KOPT-K1 (cell line): ENCODE measurements around the gene LTV1.
"Not testable (repeated sequence)": the region's sequence is repeated elsewhere in the genome, so short reads cannot be mapped to it uniquely, and the experiment has no call there.

Experiments used
- H3K27ac ChIP-seq: fragments of 200-600 bp; sonication (generic); 2 replicates; pipeline ENCODE4 v1.5.1; 2016; ENCODE audit warnings: antibody characterized with exemption, mild to moderate bottlenecking, low read depth, low read length; ENCODE audit not compliant: poor library complexity, severe bottlenecking
- H3K36me3 ChIP-seq: fragments of 200-600 bp; sonication (generic); 2 replicates; pipeline ENCODE4 v1.5.1; 2017; ENCODE audit warnings: antibody characterized with exemption, mild to moderate bottlenecking, low read length, moderate library complexity; ENCODE audit not compliant: insufficient read depth
- H3K9me3 ChIP-seq: fragments of 200-600 bp; sonication (generic); 2 replicates; pipeline ENCODE4 v1.5.1; 2017; ENCODE audit warnings: antibody characterized with exemption, low read length, mild to moderate bottlenecking; ENCODE audit not compliant: insufficient read depth, poor library complexity, severe bottlenecking

LTV1 gene

DNA sequence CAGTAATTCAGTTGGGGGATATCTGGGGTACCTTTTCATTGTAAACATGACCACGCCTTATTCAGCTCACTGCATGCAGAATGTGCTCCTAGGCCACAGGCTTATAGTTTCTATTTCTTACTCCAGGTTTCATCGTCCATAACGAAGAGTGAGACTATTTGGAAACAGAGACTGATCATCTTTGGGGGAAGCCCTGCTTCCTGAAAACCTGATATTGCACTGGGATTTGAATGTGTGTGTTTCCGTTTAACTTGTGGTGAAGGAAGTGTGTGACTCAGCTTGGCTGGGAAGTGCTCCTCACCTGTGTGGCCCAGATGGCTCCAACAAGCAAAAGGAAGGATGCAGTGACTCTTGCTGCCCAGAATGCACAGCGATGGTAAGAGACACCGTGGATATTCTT, 19.6 kb upstream of the LTV1 start:
- H3K9me3 ChIP-seq: no peaks in the 10 kb centered on the region
- H3K27ac ChIP-seq: no peak overlapping the region
- H3K36me3 ChIP-seq: no peaks in the 10 kb centered on the region

DNA sequence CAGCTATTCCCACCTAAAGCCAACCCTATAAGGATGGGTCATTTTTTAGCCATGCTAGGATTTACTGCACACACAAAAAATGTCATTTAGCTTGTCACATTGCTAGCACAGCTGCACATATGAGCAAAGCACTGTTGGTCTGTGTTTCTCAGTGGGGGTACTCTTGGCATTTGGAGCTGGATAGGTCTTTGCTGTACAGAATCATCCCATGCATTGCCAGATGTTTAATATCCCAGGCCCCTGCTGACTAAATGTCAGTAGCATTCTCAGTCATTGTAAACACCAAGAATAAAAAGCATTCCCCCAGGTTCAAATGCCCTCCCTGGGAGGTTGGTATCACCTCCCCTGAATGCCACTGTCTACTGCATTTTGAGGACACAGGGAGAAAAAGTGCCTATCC, 14.6 kb upstream of the LTV1 start:
- no peak overlapping the region for H3K27ac ChIP-seq

DNA sequence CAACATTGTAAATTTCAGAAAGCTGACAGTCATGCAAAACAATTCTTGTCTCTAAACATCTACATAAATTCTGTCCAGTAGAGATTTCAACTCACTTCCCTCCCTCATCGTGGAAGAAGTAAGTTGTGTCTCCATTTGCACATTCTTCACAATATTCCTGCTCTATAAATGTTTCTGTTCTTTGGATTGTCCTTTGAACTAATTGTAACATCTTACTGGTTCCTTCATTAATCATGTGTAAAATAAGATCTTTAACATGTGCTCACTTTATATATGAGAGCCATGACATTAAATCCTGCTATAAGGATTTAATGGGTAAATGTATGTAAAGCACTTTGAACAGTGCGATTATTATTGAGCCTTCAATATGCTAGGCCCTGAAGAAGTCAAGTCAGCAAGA, 7.0 kb upstream of the LTV1 start:
- Histone ChIP-seq H3K36me3 (no peaks in the 10 kb centered on the region), H3K9me3 (no peaks in the 10 kb centered on the region), H3K27ac (no peak overlapping the region)

More for the DNA sequence above, 14.6 kb upstream of the LTV1 start:
- H3K36me3 ChIP-seq: no peaks in the 10 kb centered on the region
- no peaks in the 10 kb centered on the region for H3K9me3 ChIP-seq

DNA sequence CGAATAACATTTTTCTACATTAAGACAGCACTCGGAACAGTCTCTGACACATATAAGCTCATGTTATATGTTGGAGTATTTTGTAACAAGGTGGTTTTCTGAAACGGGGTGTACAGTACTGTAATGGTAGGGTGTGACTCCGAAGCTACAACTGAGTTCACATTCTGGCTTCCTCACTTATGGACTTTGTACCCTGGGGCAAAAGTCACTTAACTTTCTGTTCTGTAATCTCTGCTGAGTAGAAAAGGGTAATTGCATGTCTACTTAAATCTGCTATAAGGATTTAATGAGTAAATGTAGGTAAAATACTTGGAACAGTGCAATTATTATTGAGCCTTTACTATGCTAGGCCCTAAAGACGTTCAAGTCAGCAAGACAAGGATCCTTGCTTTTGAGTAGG, 4.7 kb upstream of the LTV1 start:
- H3K9me3 ChIP-seq: no peaks in the 10 kb centered on the region
- H3K36me3 ChIP-seq: no peaks in the 10 kb centered on the region
- H3K27ac ChIP-seq: no peak overlapping the region

DNA sequence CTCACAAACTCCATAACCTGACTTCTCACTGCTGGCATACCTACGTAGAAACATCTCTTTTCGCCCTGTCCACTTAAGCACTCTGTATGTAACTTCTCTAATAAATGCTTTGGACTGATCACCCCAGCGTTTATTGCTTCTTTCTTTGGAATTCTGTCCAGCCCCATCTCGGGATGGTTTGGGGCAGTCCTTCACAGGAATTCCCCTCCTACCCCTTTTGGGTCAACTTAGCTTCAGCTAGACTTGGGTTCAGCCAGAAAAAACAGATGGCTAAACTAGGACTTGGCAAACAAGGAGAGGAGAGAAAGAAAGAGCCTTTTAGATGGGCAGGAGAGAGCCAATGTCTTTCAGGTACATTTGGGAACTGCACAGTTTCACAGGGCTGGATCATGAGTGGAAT, 3.9 kb upstream of the LTV1 start:
- Histone ChIP-seq H3K9me3 (no peaks in the 10 kb centered on the region), H3K36me3 (no peaks in the 10 kb centered on the region), H3K27ac (no peak overlapping the region)

DNA sequence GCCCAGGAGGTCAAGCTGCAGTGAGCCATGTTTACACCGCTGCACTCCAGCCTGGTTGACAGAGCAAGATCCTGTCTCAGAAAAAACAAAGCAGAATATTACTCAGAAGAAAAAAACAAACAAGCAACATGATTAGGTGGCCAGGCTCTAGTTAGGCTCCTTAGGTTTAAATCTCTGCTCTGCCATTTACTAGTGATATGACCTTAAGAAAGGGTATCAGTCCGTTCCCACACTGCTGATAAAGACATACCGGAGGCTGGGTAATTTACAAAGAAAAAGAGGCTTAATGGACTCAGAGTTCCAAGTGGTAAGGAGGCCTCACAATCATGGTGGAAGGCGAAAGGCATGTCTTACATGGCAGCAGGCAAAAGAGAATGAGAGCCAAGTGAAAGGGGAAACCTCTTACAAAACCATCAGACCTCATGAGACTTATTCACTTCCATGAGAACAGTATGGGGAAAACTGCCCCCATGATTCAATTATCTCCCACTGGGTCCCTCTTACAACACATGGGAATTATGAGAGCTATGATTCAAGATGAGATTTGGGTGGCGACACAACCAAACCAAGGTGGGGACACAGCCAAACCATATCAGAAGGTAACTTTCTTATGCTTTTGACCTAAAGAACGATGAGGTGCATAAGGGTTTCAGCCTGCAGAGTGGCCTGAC, 2.4 kb upstream of the LTV1 start:
- Histone ChIP-seq H3K9me3 (no peaks in the 10 kb centered on the region), H3K36me3 (peaks cover 12% of the 10 kb centered on the region), H3K27ac (no peak overlapping the region)

DNA sequence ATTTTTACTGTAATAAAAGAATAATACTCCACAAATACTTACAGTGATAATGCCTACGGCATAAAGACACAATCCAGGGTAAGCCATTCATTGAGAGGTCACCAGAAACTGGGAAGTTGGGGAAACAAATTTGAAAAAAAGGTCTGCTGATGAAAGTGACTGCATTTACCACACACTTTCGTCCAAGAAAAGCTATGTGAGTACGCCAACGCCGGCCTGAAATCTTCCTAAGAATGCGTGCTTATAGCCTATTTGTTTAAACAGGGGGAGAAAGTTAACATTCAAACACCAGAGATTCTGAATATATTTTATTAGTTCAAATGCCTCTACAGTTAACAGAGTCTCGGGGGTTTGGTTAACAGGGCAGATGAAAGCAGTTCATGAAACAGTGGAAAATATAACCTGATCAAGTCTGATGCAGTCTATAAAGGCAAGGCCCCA, 657 bp upstream of the LTV1 start:
- Histone ChIP-seq H3K36me3 (peaks cover 30% of the 10 kb centered on the region), H3K9me3 (no peaks in the 10 kb centered on the region)

DNA sequence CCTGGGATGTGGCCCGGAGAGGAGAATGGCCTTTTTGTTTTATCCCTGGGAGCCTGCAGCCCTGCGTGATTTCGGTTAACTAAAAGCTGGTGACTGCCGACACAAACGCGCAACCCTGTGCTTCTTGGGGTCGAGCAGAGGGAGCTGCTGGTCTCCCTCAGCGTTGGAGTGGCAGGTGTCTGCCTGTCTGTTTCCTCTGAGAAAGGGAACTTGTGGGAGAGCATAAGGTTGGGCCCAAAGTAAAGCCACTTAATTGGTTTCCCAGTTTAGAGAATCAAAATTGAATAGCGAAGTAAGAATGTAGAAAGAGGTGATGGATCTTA, 500 bp downstream of the LTV1 start:
- H3K9me3 ChIP-seq: no peaks in the 10 kb centered on the region
- peaks cover 42% of the 10 kb centered on the region for H3K36me3 ChIP-seq
- H3K27ac ChIP-seq: peak overlapping the region; percentile 89

More for the DNA sequence above, 657 bp upstream of the LTV1 start:
- H3K27ac ChIP-seq: peak overlapping the region; percentile 89

DNA sequence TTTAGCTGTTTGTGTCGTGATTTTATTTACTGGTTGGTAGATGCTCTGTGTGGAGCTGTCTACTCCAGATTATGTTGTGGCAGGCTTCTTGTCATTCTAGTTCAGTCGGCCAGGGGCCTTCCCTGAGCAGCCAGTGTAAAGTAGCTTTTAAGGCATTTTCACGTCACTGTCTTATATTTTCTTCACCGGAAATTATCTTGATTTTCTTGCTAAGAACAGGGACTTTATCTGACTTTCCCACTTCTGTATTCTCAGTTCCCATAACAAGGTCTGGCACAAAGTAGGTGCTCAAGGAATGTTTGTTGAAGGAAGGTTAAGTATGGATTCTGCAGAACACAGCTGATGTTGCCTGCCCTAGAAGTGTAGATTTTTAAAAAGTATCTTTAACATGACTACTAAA, 868 bp downstream of the LTV1 start:
- Histone ChIP-seq H3K9me3 (no peaks in the 10 kb centered on the region), H3K36me3 (peaks cover 45% of the 10 kb centered on the region), H3K27ac (peak overlapping the region; percentile 89)

DNA sequence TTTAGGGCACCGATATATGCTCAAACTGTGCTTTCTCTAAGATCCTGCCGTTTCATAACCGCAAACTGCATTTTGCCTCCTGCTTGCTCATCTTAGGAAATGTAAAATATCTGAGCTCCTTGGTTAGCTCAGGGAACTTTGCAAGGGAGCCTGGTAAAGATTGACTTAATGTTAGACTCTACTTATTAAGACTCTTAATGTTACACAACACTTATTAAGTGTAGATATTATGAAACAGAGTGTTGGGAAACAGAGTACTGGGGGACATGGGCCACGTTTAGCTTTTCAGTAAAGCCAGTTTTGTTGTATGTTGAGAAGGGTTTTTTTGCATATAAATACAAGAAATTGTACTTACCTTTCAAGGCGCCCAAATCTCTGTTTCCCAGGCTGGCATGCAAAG, 1.9 kb downstream of the LTV1 start:
- Histone ChIP-seq H3K9me3 (no peaks in the 10 kb centered on the region), H3K27ac (no peak overlapping the region), H3K36me3 (peaks cover 55% of the 10 kb centered on the region)

DNA sequence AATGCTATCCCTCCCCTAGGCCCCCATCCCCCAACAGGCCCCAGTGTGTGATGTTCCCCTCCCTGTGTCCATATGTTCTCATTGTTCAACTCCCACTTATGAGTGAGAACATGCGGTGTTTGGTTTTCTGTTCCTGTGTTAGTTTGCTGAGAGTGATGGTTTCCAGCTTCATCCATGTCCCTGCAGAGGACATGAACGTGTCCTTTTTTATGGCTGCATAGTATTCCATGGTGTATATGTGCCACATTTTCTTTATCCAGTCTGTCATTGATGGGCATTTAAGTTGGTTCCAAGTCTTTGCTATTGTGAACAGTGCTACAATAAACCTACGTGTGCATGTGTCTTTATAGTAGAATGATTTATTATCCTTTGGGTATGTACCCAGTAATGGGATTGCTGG, 8.6 kb downstream of the LTV1 start:
- not testable (repeated sequence) for H3K27ac ChIP-seq, H3K9me3 ChIP-seq
- peaks cover 93% of the 10 kb centered on the region for H3K36me3 ChIP-seq

DNA sequence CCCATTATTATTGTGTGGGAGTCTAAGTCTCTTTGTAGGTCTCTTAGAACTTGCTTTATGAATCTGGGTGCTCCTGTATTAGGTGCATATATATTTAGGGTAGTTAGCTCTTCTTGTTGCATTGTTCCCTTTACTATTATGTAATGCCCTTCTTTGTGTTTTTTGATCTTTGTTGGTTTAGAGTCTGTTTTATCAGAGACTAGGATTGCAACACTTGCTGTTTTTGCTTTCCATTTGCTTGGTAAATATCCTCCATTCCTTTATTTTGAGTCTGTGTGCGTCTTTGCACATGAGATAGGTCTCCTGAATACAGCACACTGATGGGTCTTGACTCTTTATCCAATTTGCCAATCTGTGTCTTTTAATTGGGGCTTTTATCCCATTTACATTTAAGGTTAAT, 11.9 kb downstream of the LTV1 start:
- H3K27ac ChIP-seq, H3K9me3 ChIP-seq: not testable (repeated sequence)
- peaks cover 93% of the 10 kb centered on the region for H3K36me3 ChIP-seq

DNA sequence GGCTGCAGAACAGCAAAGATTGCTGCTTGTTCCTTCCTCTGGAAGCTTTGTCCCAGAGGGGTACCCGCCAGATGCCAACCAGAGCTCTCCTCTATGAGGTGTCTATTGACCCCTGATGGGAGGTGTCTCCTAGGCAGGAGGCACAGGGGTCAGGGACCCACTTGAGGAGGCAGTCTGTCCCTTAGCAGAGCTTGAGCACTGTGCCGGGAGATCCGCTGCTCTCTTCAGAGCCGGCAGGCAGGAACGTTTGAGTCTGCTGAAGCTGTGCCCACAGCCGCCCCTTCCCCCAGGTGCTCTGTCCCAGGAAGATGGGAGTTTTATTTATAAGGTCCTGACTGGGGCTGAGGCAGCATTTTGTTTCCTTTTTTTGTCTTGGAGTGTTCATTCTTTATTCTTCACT, 13.6 kb downstream of the LTV1 start:
- H3K36me3 ChIP-seq: peaks cover 93% of the 10 kb centered on the region
- H3K27ac ChIP-seq, H3K9me3 ChIP-seq: not testable (repeated sequence)

DNA sequence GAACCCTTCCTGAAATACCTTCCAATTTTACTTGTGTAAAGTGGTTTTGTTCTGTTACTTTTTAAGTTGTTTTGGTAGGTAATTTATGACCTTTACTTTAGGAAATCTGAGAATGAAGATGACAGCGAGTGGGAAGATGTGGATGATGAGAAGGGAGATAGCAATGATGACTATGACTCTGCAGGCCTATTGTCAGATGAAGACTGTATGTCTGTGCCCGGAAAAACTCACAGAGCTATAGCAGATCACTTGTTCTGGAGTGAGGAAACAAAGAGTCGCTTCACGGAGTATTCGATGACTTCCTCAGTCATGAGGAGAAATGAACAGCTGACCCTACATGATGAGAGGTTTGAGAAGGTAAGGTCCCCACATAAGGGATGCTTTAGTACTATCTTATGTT, 14.5 kb downstream of the LTV1 start:
- Histone ChIP-seq H3K36me3 (peaks cover 93% of the 10 kb centered on the region), H3K9me3 (no peaks in the 10 kb centered on the region), H3K27ac (no peak overlapping the region)

DNA sequence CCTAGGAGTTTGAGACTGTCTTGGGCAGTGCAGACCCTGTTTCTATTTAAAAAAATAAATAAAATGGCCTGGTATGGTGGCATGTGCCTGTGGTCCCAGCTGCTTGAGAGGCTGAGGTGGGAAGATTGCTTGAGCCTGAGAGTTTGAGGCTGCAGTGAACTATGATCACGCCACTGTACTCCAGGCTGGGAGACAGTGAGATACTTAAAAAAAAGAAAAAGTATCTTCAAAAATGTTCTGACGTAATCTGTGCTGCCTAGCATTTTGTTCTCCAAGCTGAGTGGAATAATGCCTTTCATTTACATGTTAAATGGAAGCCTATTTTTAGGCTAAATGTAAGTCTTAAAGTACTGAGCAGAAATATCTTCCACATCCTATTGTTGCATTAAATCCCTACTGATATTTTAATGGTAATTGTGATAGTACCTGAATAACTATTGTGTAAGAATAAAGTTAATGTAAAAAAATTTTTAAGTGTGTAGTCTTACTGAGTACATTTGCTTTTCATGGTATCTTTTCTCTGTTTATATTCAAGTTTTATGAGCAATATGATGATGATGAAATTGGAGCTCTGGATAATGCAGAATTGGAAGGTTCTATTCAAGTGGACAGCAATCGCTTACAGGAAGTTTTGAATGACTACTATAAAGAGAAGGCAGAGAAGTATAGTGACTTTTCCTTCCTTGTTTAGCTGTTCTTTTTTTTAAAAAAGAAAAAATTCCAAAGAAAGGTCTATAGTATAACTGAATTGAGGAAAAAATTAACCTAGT, 16.9 kb downstream of the LTV1 start:
- Histone ChIP-seq H3K9me3 (no peaks in the 10 kb centered on the region), H3K27ac (no peak overlapping the region), H3K36me3 (peaks cover 100% of the 10 kb centered on the region)

DNA sequence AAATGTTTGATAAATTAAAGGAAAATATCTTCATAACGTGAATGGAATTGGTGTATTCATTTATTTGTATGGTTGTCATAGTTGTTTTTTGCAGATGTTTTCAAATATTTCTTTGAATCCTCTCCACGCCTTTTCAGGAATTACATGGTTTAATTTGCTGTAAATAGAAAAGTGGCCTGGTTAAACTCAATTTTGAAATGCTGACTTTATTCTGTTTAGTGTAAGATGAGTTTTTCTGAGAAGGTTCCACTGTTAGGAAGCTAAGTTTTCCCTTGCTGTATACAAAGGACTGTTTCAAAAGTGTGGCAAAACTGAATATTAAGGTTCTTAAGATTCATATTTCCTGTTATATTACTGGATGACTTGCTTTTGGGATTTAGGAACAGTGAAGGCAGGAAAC, 20.6 kb downstream of the LTV1 start:
- peaks cover 81% of the 10 kb centered on the region for H3K36me3 ChIP-seq
- H3K9me3 ChIP-seq: no peaks in the 10 kb centered on the region
- H3K27ac ChIP-seq: no peak overlapping the region
